GM19467 (cell line): ENCODE results near the gene HSD17B1.
"Not testable (repeated sequence)": the region's sequence is repeated elsewhere in the genome, so short reads cannot be mapped to it uniquely, and the experiment has no call there.

ENCODE experiments used
- ATAC-seq: cut with Tn5 transposase; IDR thresholded peaks from one replicate; pipeline ENCODE4 v1.9.1; 2021; ENCODE audit warnings: mild to moderate bottlenecking, moderate library complexity; ENCODE audit not compliant: unreplicated experiment

HSD17B1 gene

DNA sequence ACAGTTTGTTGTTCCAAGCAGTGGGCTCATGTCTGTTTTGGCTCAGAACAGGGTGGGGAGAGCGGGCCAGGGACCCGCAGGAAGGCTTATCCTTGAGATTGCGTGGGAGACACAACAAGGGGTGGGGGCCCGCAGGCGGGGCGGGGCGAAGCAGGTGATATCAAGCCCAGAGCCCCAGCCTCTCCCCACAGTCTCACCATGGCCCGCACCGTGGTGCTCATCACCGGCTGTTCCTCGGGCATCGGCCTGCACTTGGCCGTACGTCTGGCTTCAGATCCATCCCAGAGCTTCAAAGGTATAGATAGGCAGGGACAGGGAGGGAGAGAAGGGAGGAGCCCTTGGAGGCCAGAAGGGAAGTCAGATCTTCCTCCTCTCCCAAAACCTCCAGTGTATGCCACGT, at the start of gene HSD17B1:
Gene HSD17B1 (plus strand): TSS at position 188 of the 400 bp plus-strand sequence. CDS start 11 bp downstream, at position 199.
- ATAC-seq = not testable (repeated sequence)

- no peak for ATAC-seq
Measured at GRCh38 chr17:42502926-42503325, 49.8 kb upstream of the HSD17B1 start.

GRCh38 chr17:42507671-42508070, 45.1 kb upstream of the HSD17B1 start:
- no peak for ATAC-seq

GRCh38 chr17:42508426-42509165, 44.1 kb upstream of the HSD17B1 start:
- no peak for ATAC-seq

GRCh38 chr17:42509409-42509808, 43.3 kb upstream of the HSD17B1 start:
- no peak for ATAC-seq

DNA sequence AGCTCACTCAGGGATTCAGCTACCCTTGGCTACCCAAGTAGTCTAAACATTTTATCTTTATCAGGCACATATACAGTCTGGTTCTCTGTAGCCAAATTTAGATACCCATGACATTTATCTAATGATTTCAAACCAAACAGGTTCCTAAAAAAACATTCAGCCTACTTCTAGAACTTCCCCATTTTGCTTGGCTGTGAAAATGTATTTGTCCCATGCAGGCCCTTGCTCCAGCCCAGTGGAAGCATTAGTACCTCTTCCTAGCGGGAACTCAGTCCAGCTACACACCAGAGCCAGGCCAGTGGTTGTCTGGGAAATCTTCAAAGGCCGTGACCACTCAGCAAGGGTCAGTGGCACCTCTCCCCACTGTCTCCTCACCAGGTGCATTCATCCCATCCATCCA, 42.9 kb upstream of the HSD17B1 start:
- ATAC-seq = no peak

DNA sequence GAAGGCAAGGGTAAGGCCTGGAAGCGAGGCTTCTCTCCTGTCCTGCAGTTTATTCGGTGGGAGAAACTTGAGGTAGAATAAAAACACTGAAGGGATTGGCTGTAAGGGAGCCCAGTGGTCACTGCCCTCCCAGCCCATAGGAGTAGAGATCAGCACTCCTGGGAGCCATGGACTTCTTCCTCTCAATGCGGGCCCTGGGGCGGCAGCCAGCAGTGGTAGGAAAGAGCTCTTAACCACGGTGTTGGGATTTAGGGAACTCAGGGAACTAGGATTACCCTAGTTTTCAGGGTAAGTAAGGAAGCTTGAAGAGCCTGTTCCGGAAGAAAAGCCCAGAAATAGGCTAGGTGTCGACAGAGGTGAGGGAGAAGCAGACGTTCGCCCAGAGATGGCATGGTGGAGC, 40.5 kb upstream of the HSD17B1 start:
- no peak for ATAC-seq

- ATAC-seq = no peak
Measured at GRCh38 chr17:42512733-42513251, 39.9 kb upstream of the HSD17B1 start.

GRCh38 chr17:42513686-42514085, 39.0 kb upstream of the HSD17B1 start:
- ATAC-seq = no peak

DNA sequence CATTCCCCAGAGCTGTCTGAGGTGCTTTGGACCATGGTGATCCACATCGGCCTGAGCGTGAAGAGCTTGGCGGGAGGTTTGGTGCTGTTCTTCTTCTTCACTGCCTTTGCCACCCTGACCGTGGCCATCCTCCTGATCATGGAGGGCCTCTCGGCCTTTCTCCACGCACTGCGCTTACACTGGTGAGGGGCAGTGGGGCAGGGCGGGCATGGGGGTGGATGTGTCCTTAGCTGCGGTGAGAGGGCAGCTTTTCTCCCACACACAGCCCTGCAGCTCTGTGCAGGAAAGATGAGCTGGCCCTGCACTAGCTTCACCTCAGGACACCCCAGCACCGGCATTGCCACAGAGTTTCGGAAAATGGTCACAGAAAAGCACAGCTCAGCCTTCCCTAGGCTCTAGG, 38.4 kb upstream of the HSD17B1 start:
- ATAC-seq = no peak

GRCh38 chr17:42514867-42515266, 37.9 kb upstream of the HSD17B1 start:
- ATAC-seq = no peak

DNA sequence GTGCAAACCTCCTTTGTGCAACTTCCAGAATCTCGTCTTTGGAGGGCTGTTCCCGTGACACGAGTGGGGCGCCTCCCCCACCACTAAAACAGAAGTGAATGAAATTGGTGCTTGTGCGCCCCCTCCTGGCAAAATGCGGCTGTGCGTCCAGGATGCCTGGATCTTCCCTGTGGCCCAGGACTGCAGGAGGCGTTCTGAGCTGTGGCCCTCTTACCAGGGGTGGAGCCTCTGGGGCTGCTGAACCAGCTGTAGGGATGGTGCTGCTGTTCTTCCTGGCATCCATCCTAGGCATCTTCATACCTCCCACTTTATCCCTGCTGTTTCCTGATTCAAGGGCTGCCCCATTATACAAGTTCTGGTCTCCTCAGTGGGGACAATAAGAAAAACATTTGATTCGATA, 35.2 kb upstream of the HSD17B1 start:
- no peak for ATAC-seq

DNA sequence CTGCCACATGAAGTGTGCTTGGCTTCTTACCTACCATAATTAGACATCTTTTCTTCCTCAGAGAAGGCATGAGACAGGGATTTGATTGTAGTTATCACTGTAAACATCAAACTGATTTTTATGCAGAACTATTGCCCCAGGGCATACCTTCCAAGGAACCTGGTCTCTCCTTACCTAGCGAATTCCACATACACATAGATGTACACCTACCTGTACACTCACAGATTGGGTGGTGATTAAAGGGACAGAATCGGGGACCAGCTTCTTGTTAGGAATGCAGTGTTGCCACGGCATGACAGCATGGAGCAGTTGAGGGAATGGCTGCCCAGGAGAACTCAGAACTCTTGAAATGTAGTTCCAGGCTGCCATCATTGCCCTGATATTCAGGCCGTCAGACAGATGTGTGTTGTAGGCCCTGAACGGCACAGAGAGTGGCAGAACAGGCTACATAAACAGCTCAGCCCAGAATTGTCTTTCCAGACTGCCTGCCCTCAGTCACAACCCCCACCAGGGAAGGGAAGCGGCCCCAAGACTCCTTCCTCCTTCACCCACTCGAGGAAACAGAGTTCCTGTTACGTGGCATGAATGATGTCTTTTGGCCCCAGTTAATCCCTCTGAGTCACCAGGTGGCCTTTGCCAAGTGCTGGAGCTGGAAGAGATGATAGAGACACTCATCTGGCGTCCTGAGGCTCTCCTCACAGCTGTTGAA, 34.5 kb upstream of the HSD17B1 start:
- ATAC-seq = no peak

- ATAC-seq = no peak
Measured at GRCh38 chr17:42518755-42519545, 33.8 kb upstream of the HSD17B1 start.

DNA sequence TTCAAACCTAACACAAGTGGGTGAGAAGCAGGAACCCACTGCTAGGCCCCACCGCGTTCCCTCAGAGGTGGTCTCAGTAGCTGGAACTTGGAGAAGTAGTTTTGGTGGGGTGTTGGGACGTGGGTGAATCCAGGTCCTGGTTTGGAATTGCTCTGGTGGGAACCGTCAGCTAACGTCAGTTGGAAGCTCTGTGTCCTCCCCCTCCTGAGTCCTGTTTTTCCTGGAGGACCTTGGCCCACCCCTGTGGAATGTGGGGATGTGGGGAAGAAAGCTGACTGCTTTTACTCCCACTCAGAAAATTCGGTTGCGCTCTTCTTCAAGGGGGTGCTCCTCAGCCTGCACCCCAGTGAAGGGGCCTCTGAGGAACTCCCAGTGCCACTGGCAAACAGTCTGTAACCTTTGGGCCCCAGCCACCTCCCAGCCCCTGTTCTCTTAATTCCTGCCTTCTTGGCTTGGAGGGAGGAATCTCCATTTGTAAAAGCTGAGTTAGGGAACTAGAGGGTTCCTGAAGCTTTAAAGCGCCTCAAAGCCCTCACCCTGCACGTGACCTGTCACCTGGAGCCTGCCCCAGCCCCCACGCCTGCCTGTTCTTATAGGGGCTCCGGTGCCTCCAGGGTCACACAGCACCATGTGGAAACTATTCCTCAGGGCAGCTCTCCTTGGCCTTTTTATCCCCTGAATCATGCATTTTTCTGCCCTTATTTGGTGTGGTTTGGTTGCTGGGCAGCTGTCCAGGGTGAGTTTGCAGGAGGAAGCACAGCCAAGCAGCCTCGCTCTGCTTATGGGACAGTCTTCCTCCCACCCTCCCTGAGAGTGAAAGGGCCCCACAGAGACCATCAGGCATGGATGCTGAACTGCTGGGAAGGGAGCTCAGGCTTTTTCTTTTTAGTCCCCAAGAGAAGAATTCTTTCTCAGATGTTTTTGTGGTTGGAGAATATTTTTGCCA, 32.9 kb upstream of the HSD17B1 start:
- no peak for ATAC-seq

DNA sequence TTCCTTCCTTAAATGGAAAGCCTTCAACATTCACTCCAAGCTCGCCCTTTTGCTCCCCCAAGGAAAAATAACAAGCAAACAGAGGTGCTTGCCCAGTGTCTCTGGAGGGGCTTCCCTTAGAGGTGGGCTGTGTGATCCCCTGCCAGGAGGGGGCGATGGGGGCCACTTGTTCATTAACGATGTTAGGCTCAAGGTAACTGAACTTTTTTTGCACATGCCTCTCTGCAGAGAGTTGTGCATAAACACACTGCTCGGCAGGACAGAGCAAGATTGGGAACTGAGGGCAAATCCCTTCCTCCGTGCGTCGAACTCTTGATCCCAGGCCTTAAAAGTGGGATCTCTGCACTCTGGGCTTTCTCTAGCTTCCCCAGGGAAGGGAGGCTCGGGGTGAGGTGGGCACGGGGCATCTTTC, 32.2 kb upstream of the HSD17B1 start:
- no peak for ATAC-seq

- no peak for ATAC-seq
Measured at GRCh38 chr17:42521036-42521435, 31.7 kb upstream of the HSD17B1 start.

- no peak for ATAC-seq
Measured at GRCh38 chr17:42521666-42522262, 31.0 kb upstream of the HSD17B1 start.

GRCh38 chr17:42522263-42522790, 30.4 kb upstream of the HSD17B1 start:
- ATAC-seq = no peak
